ENCODE measurements around the gene PDE11A. TPM values are rescaled to one million over a fixed set of nuclear protein-coding genes. Genes with fewer than 3 reads are reported as not detected.

Gene PDE11A
- total and polyA plus RNA-seq, 4 donors: 0.11 to 1.3 (median 0.25) TPM; not detected in 1

- WGBS, 2 donors: 64 to 79% methylated on average over 2 of the region's 2 CpGs
- no peaks in the 10 kb centered on the region for H3K36me3 ChIP-seq (ENCODE audit: control insufficient read depth in 4 of 4, insufficient read depth in 4 of 4, low read length in 4 of 4)
- no peak overlapping the region for H3K27ac ChIP-seq (ENCODE audit: low read depth in 1 of 2, low read length in 1 of 2)
- peaks cover 0 to 1% (median 0%) of the 10 kb centered on the region in 4 donors for H3K9me3 ChIP-seq (ENCODE audit: control insufficient read depth in 4 of 4, insufficient read depth in 3 of 4, low read length in 3 of 4)
- H3K27me3 ChIP-seq (ENCODE audit: control insufficient read depth in 3 of 3, insufficient read depth in 3 of 3, low read length in 2 of 3): no peaks in the 10 kb centered on the region
- no peak for TF ChIP-seq CTCF (IDR thresholded peaks at IDR 0.05; ENCODE audit: control extremely low read depth, extremely low read depth)
- H3K9ac ChIP-seq (ENCODE audit: insufficient read depth in 1 of 2, low read length in 2 of 2): no peak overlapping the region
- ATAC-seq (ENCODE audit: insufficient read depth, low FRiP score) (no peak), DNase-seq (no peak)
- H3K4me1 ChIP-seq (ENCODE audit: control insufficient read depth in 5 of 5, insufficient read depth in 5 of 5, low read length in 5 of 5): no peaks in the 10 kb centered on the region
- no peak overlapping the region for H3K4me3 ChIP-seq
Measured at GRCh38 chr2:177885828-177886466, 186.6 kb downstream of the PDE11A start.

GRCh38 chr2:177883177-177883576 is 189.4 kb downstream of the PDE11A start:
- Histone ChIP-seq H3K9ac (ENCODE audit: insufficient read depth in 1 of 2, low read length in 2 of 2) (no peak overlapping the region), H3K4me1 (ENCODE audit: control insufficient read depth in 5 of 5, insufficient read depth in 5 of 5, low read length in 5 of 5) (no peaks in the 10 kb centered on the region), H3K4me3 (no peak overlapping the region), H3K27ac (ENCODE audit: low read depth in 1 of 2, low read length in 1 of 2) (no peak overlapping the region), H3K9me3 (ENCODE audit: control insufficient read depth in 4 of 4, insufficient read depth in 3 of 4, low read length in 3 of 4) (peaks cover 0 to 1% (median 0%) of the 10 kb centered on the region in 4 donors), H3K36me3 (ENCODE audit: control insufficient read depth in 4 of 4, insufficient read depth in 4 of 4, low read length in 4 of 4) (no peaks in the 10 kb centered on the region), H3K27me3 (ENCODE audit: control insufficient read depth in 3 of 3, insufficient read depth in 3 of 3, low read length in 2 of 3) (no peaks in the 10 kb centered on the region)
- ATAC-seq (ENCODE audit: insufficient read depth, low FRiP score) (no peak), DNase-seq (no peak)
- no peak for TF ChIP-seq CTCF (IDR thresholded peaks at IDR 0.05; ENCODE audit: control extremely low read depth, extremely low read depth)
- WGBS, 2 donors: 82 to 83% methylated on average over 2 of the region's 2 CpGs

- Histone ChIP-seq H3K4me3 (no peak overlapping the region), H3K27ac (ENCODE audit: low read depth in 1 of 2, low read length in 1 of 2) (no peak overlapping the region), H3K36me3 (ENCODE audit: control insufficient read depth in 4 of 4, insufficient read depth in 4 of 4, low read length in 4 of 4) (no peaks in the 10 kb centered on the region), H3K9me3 (ENCODE audit: control insufficient read depth in 4 of 4, insufficient read depth in 3 of 4, low read length in 3 of 4) (peaks cover 0 to under 1% (median 0%) of the 10 kb centered on the region in 4 donors), H3K4me1 (ENCODE audit: control insufficient read depth in 5 of 5, insufficient read depth in 5 of 5, low read length in 5 of 5) (no peaks in the 10 kb centered on the region), H3K27me3 (ENCODE audit: control insufficient read depth in 3 of 3, insufficient read depth in 3 of 3, low read length in 2 of 3) (no peaks in the 10 kb centered on the region), H3K9ac (ENCODE audit: insufficient read depth in 1 of 2, low read length in 2 of 2) (no peak overlapping the region)
- no peak for ATAC-seq (ENCODE audit: insufficient read depth, low FRiP score)
- DNase-seq: no peak
- TF ChIP-seq CTCF (IDR thresholded peaks at IDR 0.05; ENCODE audit: control extremely low read depth, extremely low read depth): no peak
- WGBS, 2 donors: 93 to 95% methylated on average over 1 of the region's 1 CpG
Measured at GRCh38 chr2:177882501-177882900, 190.1 kb downstream of the PDE11A start.

GRCh38 chr2:177881921-177882320 is 190.7 kb downstream of the PDE11A start:
- Histone ChIP-seq H3K4me3 (no peak overlapping the region), H3K9ac (ENCODE audit: insufficient read depth in 1 of 2, low read length in 2 of 2) (no peak overlapping the region), H3K27me3 (ENCODE audit: control insufficient read depth in 3 of 3, insufficient read depth in 3 of 3, low read length in 2 of 3) (no peaks in the 10 kb centered on the region), H3K36me3 (ENCODE audit: control insufficient read depth in 4 of 4, insufficient read depth in 4 of 4, low read length in 4 of 4) (no peaks in the 10 kb centered on the region), H3K4me1 (ENCODE audit: control insufficient read depth in 5 of 5, insufficient read depth in 5 of 5, low read length in 5 of 5) (no peaks in the 10 kb centered on the region), H3K27ac (ENCODE audit: low read depth in 1 of 2, low read length in 1 of 2) (peak overlapping the region in 1 of 2 donors; percentile 21), H3K9me3 (ENCODE audit: control insufficient read depth in 4 of 4, insufficient read depth in 3 of 4, low read length in 3 of 4) (no peaks in the 10 kb centered on the region)
- WGBS, 2 donors: 78 to 91% methylated on average over 2 of the region's 2 CpGs
- no peak for DNase-seq
- TF ChIP-seq CTCF (IDR thresholded peaks at IDR 0.05; ENCODE audit: control extremely low read depth, extremely low read depth): no peak
- no peak for ATAC-seq (ENCODE audit: insufficient read depth, low FRiP score)

All from lung (tissue), 12 donors.